Lower lobe of right lung (tissue), 2 donors: Measurements from ENCODE around the gene FLOT2. TPM values are rescaled to one million over a fixed set of nuclear protein-coding genes. Genes with fewer than 3 reads are reported as not detected.
"Not testable (repeated sequence)": the region's sequence is repeated elsewhere in the genome, so short reads cannot be mapped to it uniquely, and the experiment has no call there.

Source experiments
- ATAC-seq, 2 donors: fragments of 200-7000 bp; cut with Tn5 transposase; one replicate each; pipeline ENCODE4 v1.9.1; 2020 to 2022; ENCODE audit warnings: mild to moderate bottlenecking in 2 of 2, moderate library complexity in 2 of 2
- DNase-seq: peaks from one replicate; pipeline ENCODE4 v3.0.0-alpha.2; 2020
- H3K27ac ChIP-seq: fragments of 200-600 bp; one replicate; pipeline ENCODE4 v1.8.0; 2022
- H3K27me3 ChIP-seq: fragments of 200-600 bp; one replicate; pipeline ENCODE4 v1.8.0; 2022; ENCODE audit warnings: low read depth
- H3K36me3 ChIP-seq: fragments of 200-600 bp; one replicate; pipeline ENCODE4 v1.8.0; 2022; ENCODE audit warnings: mild to moderate bottlenecking
- H3K4me1 ChIP-seq: fragments of 200-600 bp; one replicate; pipeline ENCODE4 v1.8.0; 2022
- H3K4me3 ChIP-seq: fragments of 200-600 bp; one replicate; pipeline ENCODE4 v1.8.0; 2022; ENCODE audit warnings: mild to moderate bottlenecking
- H3K9me3 ChIP-seq: fragments of 200-600 bp; one replicate; pipeline ENCODE4 v1.8.0; 2022
- CTCF ChIP-seq: fragments of 200-600 bp; IDR thresholded peaks from one replicate; pipeline ENCODE4 v1.8.0; 2022; ENCODE audit warnings: antibody characterized with exemption, mild to moderate bottlenecking
- intact Hi-C: fragments of 100-400 bp; cut with DNase I; formaldehyde crosslinking; loops from one replicate; pipeline ENCODE4 v1.11.0; 2022
- total RNA-seq: library from RNA; stranded (reverse); fragmentation: NEBNext Ultra II Directional; extraction: Animal tissue kit (Norgen Biotek cat#: 25700); gene quantifications from one replicate; pipeline ENCODE4 v1.2.1, GENCODE V29; 2021
- donor health status: DM: no; HTN: yes; CAD: no; lungs with severe emphysema.

Gene FLOT2
- total RNA-seq, 1 donor from 2014 or later: 170 TPM

GRCh38 chr17:28937044-28937729, 39.7 kb upstream of the FLOT2 start:
- Histone ChIP-seq H3K4me3 (no peak overlapping the region), H3K9me3 (no peaks in the 10 kb centered on the region), H3K4me1 (peaks cover 57% of the 10 kb centered on the region), H3K36me3 (peaks cover 12% of the 10 kb centered on the region), H3K27ac (peak overlapping the region; percentile 55), H3K27me3 (no peaks in the 10 kb centered on the region)
- DNase-seq (no peak), ATAC-seq (peak; percentile 85 to 89)
- intact Hi-C loops: no loop called here
- TF ChIP-seq CTCF: no peak

GRCh38 chr17:28935744-28936460, 38.4 kb upstream of the FLOT2 start:
- no peak for TF ChIP-seq CTCF
- no peaks in the 10 kb centered on the region for H3K9me3 ChIP-seq
- no peaks in the 10 kb centered on the region for H3K27me3 ChIP-seq
- H3K4me1 ChIP-seq: peaks cover 52% of the 10 kb centered on the region
- peaks cover 12% of the 10 kb centered on the region for H3K36me3 ChIP-seq
- DNase-seq: no peak
- ATAC-seq: no peak
- H3K27ac ChIP-seq: no peak overlapping the region
- no peak overlapping the region for H3K4me3 ChIP-seq
- intact Hi-C loops: no loop called here

- H3K4me3 ChIP-seq, H3K27ac ChIP-seq, H3K27me3 ChIP-seq, H3K9me3 ChIP-seq, intact Hi-C loops, ATAC-seq, H3K36me3 ChIP-seq, DNase-seq: not testable (repeated sequence)
- H3K4me1 ChIP-seq: peaks cover 38% of the 10 kb centered on the region
These were observed 37.0 kb upstream of the FLOT2 start for GRCh38 chr17:28934508-28934907.

- Histone ChIP-seq H3K4me3 (no peak overlapping the region), H3K27me3 (no peaks in the 10 kb centered on the region), H3K9me3 (no peaks in the 10 kb centered on the region), H3K36me3 (peaks cover 22% of the 10 kb centered on the region), H3K4me1 (peaks cover 28% of the 10 kb centered on the region), H3K27ac (no peak overlapping the region)
- intact Hi-C loops: no loop called here
- no peak for DNase-seq
- no peak for TF ChIP-seq CTCF
- ATAC-seq: no peak
These were observed 32.3 kb upstream of the FLOT2 start for GRCh38 chr17:28929787-28930186.

- DNase-seq: no peak
- peaks cover 39% of the 10 kb centered on the region for H3K36me3 ChIP-seq
- TF ChIP-seq CTCF: no peak
- no peak for ATAC-seq
- no peaks in the 10 kb centered on the region for H3K9me3 ChIP-seq
- H3K4me3 ChIP-seq: no peak overlapping the region
- intact Hi-C loops: no loop called here
- peaks cover 28% of the 10 kb centered on the region for H3K4me1 ChIP-seq
- H3K27ac ChIP-seq: no peak overlapping the region
- H3K27me3 ChIP-seq: no peaks in the 10 kb centered on the region
These were observed 30.5 kb upstream of the FLOT2 start for GRCh38 chr17:28928061-28928460.

- DNase-seq (no peak), ATAC-seq (no peak)
- no peaks in the 10 kb centered on the region for H3K9me3 ChIP-seq
- H3K36me3 ChIP-seq: peaks cover 52% of the 10 kb centered on the region
- no peaks in the 10 kb centered on the region for H3K27me3 ChIP-seq
- peaks cover 28% of the 10 kb centered on the region for H3K4me1 ChIP-seq
- intact Hi-C loops: no loop called here
- no peak overlapping the region for H3K4me3 ChIP-seq
- no peak for TF ChIP-seq CTCF
- peak overlapping the region; percentile 70 for H3K27ac ChIP-seq
These were observed 29.3 kb upstream of the FLOT2 start for GRCh38 chr17:28926786-28927185.
